GM20000 (cell line): ENCODE data around the gene KLK6.
"Not testable (repeated sequence)": the region's sequence is repeated elsewhere in the genome, so short reads cannot be mapped to it uniquely, and the experiment has no call there.

Experiments used
- DNase-seq: peaks from one replicate; pipeline ENCODE4 v3.0.0; 2012; ENCODE audit warnings: low spot score
- TF ChIP-seq, protein P1 (sequence below): IDR thresholded peaks from 2 replicates; pipeline ENCODE4 v1.5.1; 2012; ENCODE audit warnings: mild to moderate bottlenecking, control low read depth; ENCODE audit errors: extremely low read depth, missing control alignments

The KLK6 gene

GRCh38 chr19:50978772-50979390, 9.5 kb upstream of the KLK6 start:
- no peak for DNase-seq

DNA sequence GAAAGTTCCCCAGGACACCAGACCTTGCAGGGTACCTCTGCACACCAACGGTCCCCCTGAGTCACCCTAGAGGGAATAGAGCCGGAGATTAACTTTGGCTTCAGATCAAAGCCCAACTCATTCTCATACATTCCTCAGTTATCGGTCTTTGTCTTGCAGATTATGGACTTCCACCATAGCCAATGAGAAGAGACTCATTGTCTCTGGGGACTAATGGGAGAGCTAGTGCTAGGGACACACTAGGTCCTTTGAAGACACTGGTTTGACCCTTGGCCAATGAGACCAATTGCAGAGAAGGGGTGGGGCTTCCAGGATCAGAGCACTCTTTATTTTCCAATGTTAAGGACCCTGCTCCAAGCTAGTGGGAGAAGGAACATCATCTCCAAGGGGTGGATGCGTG, 8.2 kb upstream of the KLK6 start:
- no peak for DNase-seq
- TF ChIP-seq, protein P1, sequence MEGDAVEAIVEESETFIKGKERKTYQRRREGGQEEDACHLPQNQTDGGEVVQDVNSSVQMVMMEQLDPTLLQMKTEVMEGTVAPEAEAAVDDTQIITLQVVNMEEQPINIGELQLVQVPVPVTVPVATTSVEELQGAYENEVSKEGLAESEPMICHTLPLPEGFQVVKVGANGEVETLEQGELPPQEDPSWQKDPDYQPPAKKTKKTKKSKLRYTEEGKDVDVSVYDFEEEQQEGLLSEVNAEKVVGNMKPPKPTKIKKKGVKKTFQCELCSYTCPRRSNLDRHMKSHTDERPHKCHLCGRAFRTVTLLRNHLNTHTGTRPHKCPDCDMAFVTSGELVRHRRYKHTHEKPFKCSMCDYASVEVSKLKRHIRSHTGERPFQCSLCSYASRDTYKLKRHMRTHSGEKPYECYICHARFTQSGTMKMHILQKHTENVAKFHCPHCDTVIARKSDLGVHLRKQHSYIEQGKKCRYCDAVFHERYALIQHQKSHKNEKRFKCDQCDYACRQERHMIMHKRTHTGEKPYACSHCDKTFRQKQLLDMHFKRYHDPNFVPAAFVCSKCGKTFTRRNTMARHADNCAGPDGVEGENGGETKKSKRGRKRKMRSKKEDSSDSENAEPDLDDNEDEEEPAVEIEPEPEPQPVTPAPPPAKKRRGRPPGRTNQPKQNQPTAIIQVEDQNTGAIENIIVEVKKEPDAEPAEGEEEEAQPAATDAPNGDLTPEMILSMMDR = no peak

More at GRCh38 chr19:50978772-50979390, 9.5 kb upstream of the KLK6 start:
- TF ChIP-seq, protein P1 = no peak

DNA sequence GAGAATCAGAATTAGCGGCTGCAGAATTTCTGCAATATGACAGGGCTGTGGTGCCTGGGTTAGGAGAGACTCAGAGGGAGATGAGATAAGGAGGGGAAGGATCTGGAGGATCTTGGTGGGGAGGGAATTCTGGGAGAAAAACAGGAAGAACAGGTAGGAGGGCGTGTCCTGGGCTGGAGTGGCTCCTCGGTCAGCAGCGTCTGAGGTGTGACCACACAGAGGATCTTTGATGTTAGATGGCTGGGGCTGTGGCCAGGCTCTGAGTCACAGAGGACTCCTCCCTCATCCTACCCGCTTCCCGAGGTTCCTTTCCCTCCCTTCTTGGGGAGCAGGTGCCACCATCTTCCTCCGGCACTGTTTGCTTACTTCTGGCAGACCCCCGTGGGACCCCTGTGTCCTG, 6.4 kb upstream of the KLK6 start:
- DNase-seq = no peak
- TF ChIP-seq, protein P1 = no peak

GRCh38 chr19:50974702-50975556, 5.5 kb upstream of the KLK6 start:
- no peak for DNase-seq
- TF ChIP-seq, protein P1 = no peak

GRCh38 chr19:50972795-50973376, 3.5 kb upstream of the KLK6 start:
- TF ChIP-seq, protein P1 = no peak
- DNase-seq = no peak

- not testable (repeated sequence) for DNase-seq
Measured at GRCh38 chr19:50969810-50970209, 419 bp upstream of the KLK6 start.

- TF ChIP-seq, protein P1 = no peak
- no peak for DNase-seq
Measured at GRCh38 chr19:50968716-50969412, 527 bp downstream of the KLK6 start.
